H9 (cell line): ENCODE data around the gene KNSTRN. TPM values are rescaled to one million over a fixed set of nuclear protein-coding genes. Genes with fewer than 3 reads are reported as not detected.

Experiments
- DNase-seq: peaks from one replicate; pipeline ENCODE4 v3.0.0-alpha.2; 2017
- H2AFZ ChIP-seq: one replicate; pipeline ENCODE4 v1.6.1; 2013; ENCODE audit warnings: mild to moderate bottlenecking, low read length, control low read depth, moderate library complexity
- H2AK5ac ChIP-seq: 2 replicates; pipeline ENCODE4 v1.6.1; 2013; ENCODE audit warnings: low read length, control low read depth, mixed read lengths; ENCODE audit not compliant: insufficient read length
- H2BK120ac ChIP-seq: one replicate; pipeline ENCODE4 v1.6.1; 2013; ENCODE audit warnings: low read depth, mild to moderate bottlenecking, low read length, control low read depth, inconsistent platforms; ENCODE audit not compliant: poor library complexity, severe bottlenecking
- H2BK12ac ChIP-seq: 2 replicates; pipeline ENCODE4 v1.6.1; 2013; ENCODE audit warnings: low read length, control low read depth, mixed read lengths, low read depth; ENCODE audit not compliant: insufficient read length
- H2BK15ac ChIP-seq: 2 replicates; pipeline ENCODE4 v1.6.1; 2013; ENCODE audit warnings: low read depth, low read length, control low read depth
- H2BK20ac ChIP-seq: one replicate; pipeline ENCODE4 v1.6.1; 2013; ENCODE audit warnings: low read depth, mild to moderate bottlenecking, low read length, control low read depth, inconsistent platforms; ENCODE audit not compliant: poor library complexity, severe bottlenecking
- H2BK5ac ChIP-seq: 2 replicates; pipeline ENCODE4 v1.6.1; 2013; ENCODE audit warnings: low read length, control low read depth, mixed read lengths; ENCODE audit not compliant: insufficient read length
- H3K14ac ChIP-seq: 2 replicates; pipeline ENCODE4 v1.6.1; 2013; ENCODE audit warnings: low read length, control low read depth; ENCODE audit not compliant: insufficient read depth
- H3K18ac ChIP-seq: 2 replicates; pipeline ENCODE4 v1.6.1; 2013; ENCODE audit warnings: low read depth, mild to moderate bottlenecking, mixed read lengths, low read length, control low read depth; ENCODE audit not compliant: insufficient read length
- H3K23ac ChIP-seq: 2 replicates; pipeline ENCODE4 v1.6.1; 2013; ENCODE audit warnings: low read length, control low read depth, mixed read lengths, low read depth; ENCODE audit not compliant: insufficient read length
- H3K23me2 ChIP-seq: 2 replicates; pipeline ENCODE4 v1.6.1; 2013; ENCODE audit warnings: low read depth, mild to moderate bottlenecking, mixed read lengths, low read length, control low read depth; ENCODE audit not compliant: insufficient read length, poor library complexity, severe bottlenecking
- H3K27ac ChIP-seq: 2 replicates; pipeline ENCODE4 v1.5.1; 2013; ENCODE audit warnings: low read length, control low read depth, mixed read lengths, low read depth; ENCODE audit not compliant: insufficient read length
- H3K27me3 ChIP-seq: 2 replicates; pipeline ENCODE4 v1.6.1; 2013; ENCODE audit warnings: low read length, control low read depth, inconsistent platforms; ENCODE audit not compliant: insufficient read depth
- H3K4ac ChIP-seq: 2 replicates; pipeline ENCODE4 v1.6.1; 2013; ENCODE audit warnings: low read depth, mild to moderate bottlenecking, control low read depth, inconsistent platforms, low read length, moderate library complexity
- H3K4me1 ChIP-seq: 2 replicates; pipeline ENCODE4 v1.6.1; 2013; ENCODE audit warnings: low read length, control low read depth, inconsistent platforms; ENCODE audit not compliant: insufficient read depth
- H3K4me2 ChIP-seq: 2 replicates; pipeline ENCODE4 v1.6.1; 2013; ENCODE audit warnings: low read length, control low read depth, mixed read lengths; ENCODE audit not compliant: insufficient read length, insufficient read depth
- H3K56ac ChIP-seq: 2 replicates; pipeline ENCODE4 v1.6.1; 2013; ENCODE audit warnings: low read depth, mild to moderate bottlenecking, mixed read lengths, low read length, control low read depth; ENCODE audit not compliant: insufficient read length
- H3K79me1 ChIP-seq: 2 replicates; pipeline ENCODE4 v1.6.1; 2013; ENCODE audit warnings: low read depth, mild to moderate bottlenecking, moderate library complexity, low read length, control low read depth, inconsistent platforms; ENCODE audit not compliant: insufficient read depth, poor library complexity, severe bottlenecking
- H3K79me2 ChIP-seq: 2 replicates; pipeline ENCODE4 v1.6.1; 2013; ENCODE audit warnings: low read length, control low read depth, inconsistent platforms; ENCODE audit not compliant: insufficient read depth
- H3K9ac ChIP-seq: 2 replicates; pipeline ENCODE4 v1.6.1; 2013; ENCODE audit warnings: low read length, control low read depth, mixed read lengths; ENCODE audit not compliant: insufficient read length; ENCODE audit errors: extremely low read depth
- H3K9me3 ChIP-seq: one replicate; pipeline ENCODE4 v1.6.1; 2013; ENCODE audit warnings: low read depth, low read length, inconsistent platforms; ENCODE audit not compliant: control insufficient read depth
- H3T11ph ChIP-seq: one replicate; pipeline ENCODE4 v1.6.1; 2013; ENCODE audit warnings: mild to moderate bottlenecking, low read length, control low read depth, inconsistent platforms
- H4K20me1 ChIP-seq: one replicate; pipeline ENCODE4 v1.6.1; 2013; ENCODE audit not compliant: control insufficient read depth, insufficient read length, insufficient read depth
- H4K5ac ChIP-seq: 2 replicates; pipeline ENCODE4 v1.6.1; 2013; ENCODE audit warnings: low read depth, mild to moderate bottlenecking, mixed read lengths, low read length, control low read depth; ENCODE audit not compliant: insufficient read length
- H4K8ac ChIP-seq: replicated peaks from 2 replicates; pipeline ENCODE4 v1.6.1; 2013; ENCODE audit warnings: low read length, control low read depth, mixed read lengths, low read depth; ENCODE audit not compliant: insufficient read length
- H4K91ac ChIP-seq: 2 replicates; pipeline ENCODE4 v1.6.1; 2013; ENCODE audit warnings: low read depth, mild to moderate bottlenecking, moderate library complexity, mixed read lengths, low read length, control low read depth; ENCODE audit not compliant: insufficient read length
- H3K27ac Mint-ChIP-seq, 3 experiments: 2 replicates in 2 of 3; 3 replicates in 1 of 3; pipeline ENCODE4 v1.8.0; 2020 to 2021; ENCODE audit warnings: mixed read lengths in 3 of 3, mild to moderate bottlenecking in 1 of 3, moderate library complexity in 1 of 3
- H3K27me3 Mint-ChIP-seq: 2 replicates; pipeline ENCODE4 v1.8.0; 2021; ENCODE audit warnings: low read depth, mild to moderate bottlenecking, moderate library complexity, mixed read lengths
- H3K36me3 Mint-ChIP-seq, 3 experiments: 2 replicates in 2 of 3; 3 replicates in 1 of 3; pipeline ENCODE4 v1.8.0; 2020 to 2021; ENCODE audit warnings: low read depth in 3 of 3, mixed read lengths in 3 of 3; ENCODE audit not compliant: insufficient read depth in 1 of 3
- H3K4me1 Mint-ChIP-seq, 2 experiments: 2 replicates each; pipeline ENCODE4 v1.8.0; 2020; ENCODE audit warnings: mixed read lengths in 2 of 2
- H3K4me3 Mint-ChIP-seq, 2 experiments: 2 replicates in 1 of 2; 3 replicates in 1 of 2; pipeline ENCODE4 v1.8.0; 2020 to 2021; ENCODE audit warnings: mild to moderate bottlenecking in 2 of 2, mixed read lengths in 2 of 2, moderate library complexity in 1 of 2
- H3K9me3 Mint-ChIP-seq, 2 experiments: 2 replicates in 1 of 2; 3 replicates in 1 of 2; pipeline ENCODE4 v1.8.0; 2020; ENCODE audit warnings: mild to moderate bottlenecking in 2 of 2, mixed read lengths in 2 of 2, moderate library complexity in 1 of 2
- CTCF ChIP-seq: fragments of 200-600 bp; sonication (generic); conservative IDR thresholded peaks from 3 replicates; pipeline ENCODE4 v1.8.0; 2021; ENCODE audit warnings: antibody characterized with exemption, mild to moderate bottlenecking
- WGBS: extraction: QIAGEN DNeasy Blood & Tissue Kit; methylation state at CpG from one replicate; pipeline ENCODE4 v1.1.7; 2013; ENCODE audit warnings: missing lambda C conversion rate, low lambda C conversion rate, mixed read lengths; ENCODE audit not compliant: insufficient read length; ENCODE audit errors: extremely low coverage; 5-methylcytosine and 5-hydroxymethylcytosine counted together
- total RNA-seq: library from RNA; stranded (reverse); gene quantifications from 2 replicates; pipeline ENCODE4 v1.2.1, GENCODE V29; 2021

Gene KNSTRN
- total RNA-seq, 1 experiment from 2014 or later: 53.9 TPM

GRCh38 chr15:40379374-40379773 is 3.1 kb upstream of the KNSTRN start:
- Mint-ChIP-seq H3K9me3 (no peaks in the 10 kb centered on the region), H3K27ac (no peak overlapping the region), H3K4me1 (peaks cover 12 to 18% of the 10 kb centered on the region in 2 experiments), H3K4me3 (no peak overlapping the region), H3K27me3 (no peaks in the 10 kb centered on the region; the same call in 1 of the 2 replicates), H3K36me3 (peaks cover 2 to 9% (median 8%) of the 10 kb centered on the region in 3 experiments)
- no peak overlapping the region for H3K23ac ChIP-seq
- no peak overlapping the region for H3T11ph ChIP-seq
- H3K14ac ChIP-seq: no peak overlapping the region
- no peak overlapping the region for H3K27ac ChIP-seq
- TF ChIP-seq CTCF: no peak
- no peak overlapping the region for H3K4me2 ChIP-seq
- no peak overlapping the region for H3K4ac ChIP-seq
- H4K8ac ChIP-seq: no peak overlapping the region
- no peaks in the 10 kb centered on the region for H4K20me1 ChIP-seq
- H3K4me1 ChIP-seq: peaks cover 4% of the 10 kb centered on the region
- H3K79me2 ChIP-seq: peaks cover 6% of the 10 kb centered on the region; the same call in 1 of the 2 replicates
- H2BK12ac ChIP-seq: no peak overlapping the region
- no peaks in the 10 kb centered on the region for H3K9me3 ChIP-seq
- no CpG with 5 or more reads among the region's 4 CpGs for WGBS
- DNase-seq: no peak
- peaks cover 2% of the 10 kb centered on the region for H3K79me1 ChIP-seq
- no peak overlapping the region for H3K18ac ChIP-seq
- H2AK5ac ChIP-seq: no peak overlapping the region
- no peak overlapping the region for H2BK120ac ChIP-seq
- H4K5ac ChIP-seq: no peak overlapping the region
- H3K56ac ChIP-seq: no peak overlapping the region
- H2AFZ ChIP-seq: no peak overlapping the region
- H2BK15ac ChIP-seq: no peak overlapping the region
- no peaks in the 10 kb centered on the region for H3K27me3 ChIP-seq
- H3K9ac ChIP-seq: no peak overlapping the region
- peaks cover 5% of the 10 kb centered on the region for H3K23me2 ChIP-seq
- no peak overlapping the region for H2BK5ac ChIP-seq
- H4K91ac ChIP-seq: no peak overlapping the region
- no peak overlapping the region for H2BK20ac ChIP-seq
